Stimulated activated naive CD4-positive, alpha-beta T cell (primary cell): ENCODE results near the gene MAGI2.
"Not testable (repeated sequence)": the region's sequence is repeated elsewhere in the genome, so short reads cannot be mapped to it uniquely, and the experiment has no call there.

Source experiments
- DNase-seq, 6 experiments: peaks; one replicate each; lab custom pipeline; 2025; lab: John Stamatoyannopoulos, UW

The MAGI2 gene

DNA sequence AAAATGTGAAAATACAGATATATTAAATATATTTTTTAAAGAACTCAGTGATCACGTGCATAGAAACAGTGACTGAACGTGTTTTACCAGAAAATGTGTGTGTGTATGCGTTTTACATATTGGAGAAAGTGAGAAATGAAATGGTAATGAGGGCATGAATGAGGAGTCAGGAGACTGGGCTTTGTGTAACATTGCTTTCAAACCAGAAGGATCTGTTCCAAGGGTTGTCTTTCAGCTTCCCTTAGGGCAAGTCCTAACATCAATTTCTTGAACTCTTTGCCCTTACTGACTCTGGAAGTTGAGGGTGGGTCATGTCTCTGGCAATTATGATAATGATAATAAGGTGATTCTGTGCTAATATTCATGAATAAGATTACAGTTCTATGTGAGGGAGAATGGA, 1097.6 kb downstream of the MAGI2 start:
- DNase-seq: no peak

GRCh38 chr7:78350926-78351325, 1102.5 kb downstream of the MAGI2 start:
- no peak for DNase-seq

DNA sequence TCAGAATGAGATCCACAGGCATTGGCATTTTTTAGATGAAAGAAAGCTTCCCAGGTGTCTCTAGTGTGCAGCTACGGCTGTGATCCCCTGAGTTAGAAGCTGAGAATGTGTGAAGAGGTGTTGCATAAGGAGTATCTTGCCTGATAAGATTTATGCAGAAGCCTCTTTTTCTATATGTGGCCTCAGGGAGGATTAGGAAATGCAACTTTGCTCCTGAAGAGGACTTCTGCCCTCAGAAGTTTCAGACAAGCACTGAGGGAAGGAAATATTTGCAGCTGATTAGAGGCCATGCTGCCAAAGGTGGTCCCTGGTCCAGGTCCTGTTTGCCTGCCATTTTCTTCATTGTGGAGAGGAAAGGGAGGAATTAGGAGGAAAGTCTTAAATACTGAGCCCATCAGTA, 1103.1 kb downstream of the MAGI2 start:
- no peak for DNase-seq

DNA sequence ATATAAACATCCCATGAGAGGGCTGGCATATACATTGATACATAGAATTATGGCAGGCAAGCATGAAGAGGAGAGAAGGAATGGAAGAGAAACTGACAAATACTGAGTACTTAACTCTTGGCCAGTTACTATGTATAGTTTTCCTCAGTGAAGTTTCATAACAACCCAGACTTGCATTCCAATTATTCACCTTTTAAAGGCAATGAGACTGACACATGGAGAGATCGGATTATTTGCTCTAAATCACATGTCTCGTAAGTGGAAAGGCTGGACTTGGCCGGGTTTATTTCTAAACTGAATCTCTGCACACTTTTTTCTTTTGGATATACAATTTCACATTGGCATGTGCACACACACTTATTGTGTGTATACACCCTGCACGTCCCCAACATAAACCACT, 1106.6 kb downstream of the MAGI2 start:
- no peak for DNase-seq

DNA sequence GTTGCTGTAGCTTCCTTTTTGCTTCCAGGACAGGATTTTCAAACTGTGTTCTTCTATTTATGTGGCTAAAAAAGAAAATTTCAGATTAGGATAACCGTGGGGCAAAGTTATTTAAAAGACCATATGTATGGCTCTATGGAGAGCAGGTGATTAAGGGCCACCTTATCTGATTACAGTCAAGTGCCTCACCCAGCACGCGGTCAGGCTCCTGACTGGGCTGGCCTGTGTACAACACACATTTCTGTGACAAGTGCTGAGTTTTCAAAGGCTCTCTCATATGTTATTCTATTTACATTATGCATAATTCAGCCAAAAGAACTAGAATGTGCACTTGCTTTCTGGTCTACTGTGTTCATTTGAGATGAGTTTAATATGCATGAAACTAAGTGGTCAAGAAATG, 1107.5 kb downstream of the MAGI2 start:
- DNase-seq: no peak

DNA sequence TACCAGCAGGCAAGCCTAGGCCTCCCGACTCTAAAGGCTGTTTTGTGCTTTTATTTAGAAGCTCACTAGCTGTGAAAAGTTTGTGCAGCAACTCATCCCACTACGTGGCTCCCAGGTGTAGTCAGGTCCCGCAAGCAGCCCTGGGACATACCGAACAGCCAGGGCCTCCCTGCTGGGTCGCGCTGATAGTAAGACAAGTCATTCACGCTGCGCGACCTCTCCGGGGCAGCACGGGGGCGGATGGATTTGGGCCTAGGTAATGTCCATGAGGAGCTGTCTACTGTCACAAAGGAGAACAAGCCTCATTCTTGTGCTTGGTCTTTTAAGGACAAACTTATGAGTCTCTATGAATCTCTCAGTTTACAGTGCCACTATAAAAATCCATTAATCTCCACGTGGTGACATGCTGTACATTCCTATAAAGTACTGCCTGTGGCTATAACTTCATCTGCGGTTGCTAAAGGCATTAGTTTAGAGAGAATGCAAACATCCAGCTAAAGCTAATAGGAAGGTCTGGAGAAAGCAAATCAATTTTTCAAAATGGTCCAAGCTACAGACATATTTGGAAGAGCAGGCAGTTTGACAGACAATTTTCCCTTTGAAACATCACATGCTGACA, 1108.1 kb downstream of the MAGI2 start:
- no peak for DNase-seq

GRCh38 chr7:78334426-78334825, 1119.0 kb downstream of the MAGI2 start:
- no peak for DNase-seq

DNA sequence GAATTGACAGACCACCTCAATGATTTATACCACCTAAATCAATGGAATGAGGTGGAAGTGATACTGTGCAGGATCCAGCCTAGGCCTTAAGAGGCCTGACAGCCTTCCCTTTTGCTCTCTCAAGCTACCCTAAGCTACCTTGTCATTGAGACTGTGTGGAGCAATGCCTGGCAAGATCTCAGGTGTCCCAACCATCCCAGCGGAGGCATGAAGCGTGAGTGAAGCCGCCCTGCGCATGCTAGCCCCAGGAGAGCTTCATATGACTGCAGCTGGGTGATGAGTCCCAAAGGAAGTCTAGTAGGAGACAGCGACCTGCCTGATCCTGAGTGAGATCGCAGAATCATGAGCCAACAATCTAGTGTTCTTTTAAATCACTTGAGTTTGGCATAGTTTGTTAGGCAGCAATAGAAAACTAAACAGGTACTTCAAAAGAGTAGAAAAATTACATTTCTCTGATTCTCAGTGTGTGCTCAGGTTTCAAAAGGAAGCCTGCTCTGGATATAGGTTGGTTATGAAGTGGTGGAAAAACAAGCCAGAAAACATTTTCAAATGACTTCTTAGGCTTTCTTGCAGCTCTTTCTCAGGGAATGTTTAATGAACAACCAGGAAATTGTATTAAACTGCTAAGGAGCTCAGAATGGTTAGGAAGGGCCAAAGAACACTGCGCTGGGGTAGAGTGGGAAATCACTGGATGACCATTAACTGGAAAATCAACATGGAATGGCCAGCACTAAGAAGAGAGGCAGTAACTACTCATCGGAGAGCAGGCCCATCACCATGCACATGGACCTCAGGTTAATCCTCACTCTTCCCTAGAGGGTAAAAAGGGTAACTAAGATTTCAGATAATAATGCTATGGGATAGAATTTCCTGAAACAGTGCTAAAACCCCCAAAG, 1119.7 kb downstream of the MAGI2 start:
- no peak for DNase-seq

DNA sequence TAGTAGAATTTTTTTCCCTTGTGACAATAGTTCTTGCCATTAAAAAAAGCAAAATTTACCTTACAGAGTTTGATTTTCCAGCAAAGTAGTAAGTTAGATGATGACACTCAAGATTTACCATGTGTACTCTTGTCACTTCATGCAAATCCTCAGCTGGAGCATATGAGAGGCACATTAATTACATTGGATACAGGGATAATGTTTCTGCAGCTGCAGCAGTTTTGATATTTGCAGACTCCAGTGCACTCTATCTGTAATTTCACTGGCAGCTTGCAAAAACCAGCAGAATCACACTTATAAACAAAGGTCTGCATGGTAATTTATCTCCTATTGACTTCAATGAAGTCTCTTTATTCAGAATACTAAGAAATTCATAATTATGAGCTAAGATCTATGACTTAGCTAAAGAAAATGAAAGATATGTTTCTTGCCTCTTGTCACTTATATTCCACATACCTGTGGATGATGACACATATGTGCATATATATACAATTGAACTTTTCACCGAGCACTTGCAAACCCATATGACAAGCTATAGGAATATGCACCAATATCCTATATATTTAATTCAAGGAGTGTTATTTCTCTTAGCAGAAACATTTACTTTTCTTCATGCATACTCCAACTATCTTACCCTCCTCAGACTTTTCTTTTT, 1124.3 kb downstream of the MAGI2 start:
- DNase-seq: no peak

DNA sequence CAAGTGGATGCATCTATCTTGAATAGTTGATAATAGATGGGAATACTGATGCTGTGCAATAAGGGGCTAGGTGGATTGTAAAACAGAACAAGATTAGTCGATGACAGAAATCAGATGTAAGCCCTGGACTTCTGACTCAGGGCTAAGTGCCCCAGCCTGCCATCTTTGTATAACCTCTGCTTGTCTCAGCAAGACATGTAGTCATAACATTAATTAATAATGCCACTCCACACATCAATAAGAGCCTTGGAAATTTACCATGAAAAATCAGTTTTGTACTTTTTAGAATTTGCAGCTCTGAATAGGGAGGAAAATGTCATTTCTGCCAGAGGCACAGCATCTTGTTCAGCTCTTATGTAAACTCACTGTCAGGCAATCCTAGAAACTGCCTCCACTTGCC, 1125.7 kb downstream of the MAGI2 start:
- DNase-seq: no peak

DNA sequence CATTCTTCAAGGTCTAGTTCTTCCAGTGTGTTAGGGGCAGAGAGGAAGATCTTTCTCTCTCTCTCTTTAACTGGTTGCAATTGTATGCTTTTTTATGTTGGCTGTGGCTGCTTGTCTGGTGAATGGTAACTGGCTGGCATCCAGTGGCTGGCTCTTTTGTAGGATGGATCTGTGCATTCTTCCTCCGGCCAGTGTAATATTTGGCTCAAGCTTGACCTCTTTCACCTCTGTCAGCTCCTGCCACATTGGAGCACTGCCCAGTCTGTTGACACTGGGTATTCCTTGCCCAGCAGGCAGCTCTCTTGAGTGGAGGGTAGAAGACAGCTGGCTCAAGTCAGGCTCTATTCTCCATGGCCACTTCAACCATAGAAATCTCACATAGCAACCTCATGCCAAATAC, 1126.6 kb downstream of the MAGI2 start:
- no peak for DNase-seq

DNA sequence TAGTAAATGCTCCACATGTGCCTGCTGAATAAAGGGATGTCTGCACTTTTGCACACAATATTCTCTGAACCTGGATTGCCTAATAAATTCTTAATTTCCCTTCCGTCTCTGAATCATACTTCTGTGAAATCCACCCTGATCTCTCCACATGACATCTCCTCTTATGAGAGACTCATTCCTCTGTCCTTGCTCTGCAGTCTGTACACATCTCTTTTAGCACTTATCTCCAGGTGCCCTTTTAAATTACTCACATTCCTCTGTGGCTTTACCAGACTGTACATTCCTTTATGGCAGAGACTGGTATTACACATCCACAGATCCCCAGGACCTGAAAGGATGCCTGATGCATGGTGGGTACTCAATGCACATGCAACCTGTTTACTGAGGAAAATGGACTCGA, 1127.3 kb downstream of the MAGI2 start:
- DNase-seq: no peak

DNA sequence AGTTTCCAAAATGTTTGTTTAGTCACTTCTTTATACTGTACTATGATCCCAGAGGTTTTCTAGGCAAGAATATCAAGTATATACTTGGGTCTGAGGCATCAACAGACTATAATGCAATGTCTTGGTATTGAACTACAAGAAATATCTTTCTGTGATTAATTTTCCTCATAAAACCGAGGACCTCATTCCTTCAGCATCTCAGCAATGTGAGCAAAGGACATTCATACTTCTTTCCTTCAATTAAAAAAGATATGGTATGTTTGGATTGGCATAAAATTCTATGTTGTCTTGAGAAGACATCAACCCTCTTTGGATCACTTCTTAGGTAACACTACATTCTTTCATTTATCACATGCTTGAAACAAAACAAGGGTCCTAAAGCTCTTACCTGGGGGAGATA, 1130.3 kb downstream of the MAGI2 start:
- DNase-seq: no peak

DNA sequence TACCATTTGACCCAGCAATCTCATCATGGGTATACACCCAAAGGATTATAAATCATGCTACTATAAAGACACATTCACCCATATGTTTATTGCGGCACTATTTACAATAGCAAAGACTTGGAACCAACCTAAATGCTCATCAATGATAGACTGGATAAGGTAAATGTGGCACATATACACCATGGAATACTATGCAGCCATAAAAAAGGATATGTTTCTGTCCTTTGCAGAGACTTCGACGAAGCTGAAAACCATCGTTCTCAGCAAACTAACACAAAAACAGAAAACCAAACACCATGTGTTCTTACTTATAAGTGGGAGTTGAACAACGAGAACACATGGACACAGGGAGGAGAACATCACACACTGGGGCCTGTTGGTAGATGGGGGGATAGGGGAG, 1131.2 kb downstream of the MAGI2 start:
- DNase-seq: not testable (repeated sequence)

DNA sequence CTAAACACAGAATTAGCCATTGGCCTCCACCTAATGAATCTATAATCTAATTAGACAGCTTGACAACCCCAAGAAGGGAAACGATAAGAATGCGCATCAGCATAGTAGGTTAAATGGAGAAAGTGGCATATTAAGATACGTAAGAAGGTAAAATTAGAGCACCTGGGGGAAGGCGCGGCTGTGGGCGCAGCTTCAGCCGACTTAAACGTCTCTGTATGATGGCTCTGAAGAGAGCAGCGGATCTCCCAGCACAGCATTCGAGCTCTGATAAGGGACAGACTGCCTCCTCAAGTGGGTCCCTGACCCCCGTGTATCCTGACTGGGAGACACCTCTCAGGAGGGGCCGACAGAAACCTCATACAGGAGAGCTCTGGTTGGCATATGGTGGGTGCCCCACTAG, 1136.1 kb downstream of the MAGI2 start:
- no peak for DNase-seq

DNA sequence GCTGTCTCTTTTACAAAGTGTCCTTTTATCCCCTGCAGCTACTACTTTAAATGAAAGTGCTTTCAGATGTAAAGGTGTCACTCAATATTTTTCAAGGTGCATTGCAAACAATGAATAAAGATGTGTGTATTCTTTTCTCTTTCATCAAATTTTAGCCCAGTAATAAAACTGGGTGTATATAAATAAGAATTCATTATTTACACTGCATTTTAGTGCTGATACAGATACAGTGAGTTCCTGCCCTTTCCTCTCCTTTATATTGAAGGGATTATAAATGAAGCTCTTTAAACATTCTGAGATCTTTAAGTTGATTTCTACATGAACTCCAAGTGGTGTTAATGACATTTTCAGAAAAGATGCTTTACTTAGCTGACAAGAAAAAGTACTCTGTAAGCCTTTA, 1137.4 kb downstream of the MAGI2 start:
- DNase-seq: no peak

- no peak for DNase-seq
These were observed 1138.3 kb downstream of the MAGI2 start for GRCh38 chr7:78315119-78315518.

DNA sequence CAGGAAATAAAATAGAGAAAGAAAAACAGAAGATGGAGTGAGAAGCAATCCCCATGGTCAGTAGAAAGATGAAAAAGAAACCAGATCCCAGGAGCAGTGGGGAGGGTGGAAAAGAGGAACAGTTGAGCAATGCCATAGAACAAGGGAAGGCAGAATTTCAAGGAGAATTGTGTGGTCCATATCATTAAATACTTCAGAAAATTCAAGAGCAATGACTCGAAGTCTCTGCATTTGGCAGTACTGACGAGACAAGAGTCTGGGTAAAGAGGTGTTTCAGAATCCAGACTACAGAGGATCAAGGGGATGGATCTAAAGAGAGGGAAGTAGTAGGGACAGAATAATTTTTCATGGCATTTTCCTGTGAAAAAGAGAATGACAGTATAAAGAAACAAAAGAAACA, 1142.3 kb downstream of the MAGI2 start:
- DNase-seq: no peak

GRCh38 chr7:78307892-78308291, 1145.6 kb downstream of the MAGI2 start:
- DNase-seq: no peak

DNA sequence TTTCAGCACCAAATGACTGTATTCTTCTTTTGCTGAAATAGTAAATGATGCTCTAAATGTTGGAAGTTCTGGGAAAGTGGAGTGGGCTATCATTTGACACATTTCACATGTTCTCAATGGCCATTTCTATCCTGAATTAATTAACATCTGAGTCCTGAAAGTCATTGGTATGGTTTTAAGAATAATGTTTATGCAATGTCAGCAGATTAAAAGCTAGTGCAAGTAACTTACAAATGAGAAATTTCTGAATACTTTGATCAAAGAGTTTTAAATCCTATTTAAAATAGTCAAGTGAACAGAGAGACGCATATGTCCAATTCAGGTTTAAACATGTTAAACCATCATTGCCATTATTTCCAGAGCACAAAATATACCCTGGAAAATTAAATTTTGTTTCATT, 1146.8 kb downstream of the MAGI2 start:
- no peak for DNase-seq

GRCh38 chr7:78301407-78301806, 1152.1 kb downstream of the MAGI2 start:
- no peak for DNase-seq

GRCh38 chr7:78299088-78299487, 1154.4 kb downstream of the MAGI2 start:
- DNase-seq: no peak
